ENCODE measurements around the gene AFF1.

DNA sequence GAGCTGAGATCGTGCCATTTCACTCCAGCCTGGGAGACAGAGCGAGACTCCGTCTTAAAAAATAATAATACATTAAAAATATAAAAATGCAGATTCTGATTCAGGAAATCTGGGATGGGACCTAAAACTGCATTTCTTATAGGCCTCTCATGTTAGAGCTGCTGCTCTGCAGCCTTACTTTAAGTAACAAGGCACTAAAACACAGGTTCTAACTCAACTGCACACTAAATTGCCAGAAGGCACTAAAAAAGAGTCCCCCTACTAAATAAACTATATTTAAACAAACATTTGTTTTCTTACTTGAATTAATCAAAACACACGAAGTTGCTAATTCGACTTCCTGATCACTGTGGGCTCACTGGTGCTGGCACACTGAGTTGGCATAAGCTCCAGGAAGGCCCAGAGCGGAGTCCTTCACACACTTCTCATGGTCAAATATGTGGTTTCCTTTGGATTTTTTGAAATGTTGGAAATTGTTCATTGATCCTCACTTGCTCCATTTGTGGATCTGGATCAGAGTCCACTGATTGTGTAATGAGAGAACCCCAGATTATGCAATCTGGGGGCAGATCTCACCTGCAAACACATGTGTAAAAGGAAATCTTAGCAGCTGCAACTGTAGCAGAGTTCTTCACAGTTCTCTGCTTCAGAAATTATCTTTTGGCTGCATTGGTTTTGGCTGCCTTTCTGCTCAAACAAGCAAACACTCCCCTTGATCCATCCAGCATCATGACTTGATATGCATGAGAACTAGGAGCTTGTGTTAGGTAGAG lies 59.3 kb downstream of the AFF1 start:
- TF ChIP-seq, protein P1, sequence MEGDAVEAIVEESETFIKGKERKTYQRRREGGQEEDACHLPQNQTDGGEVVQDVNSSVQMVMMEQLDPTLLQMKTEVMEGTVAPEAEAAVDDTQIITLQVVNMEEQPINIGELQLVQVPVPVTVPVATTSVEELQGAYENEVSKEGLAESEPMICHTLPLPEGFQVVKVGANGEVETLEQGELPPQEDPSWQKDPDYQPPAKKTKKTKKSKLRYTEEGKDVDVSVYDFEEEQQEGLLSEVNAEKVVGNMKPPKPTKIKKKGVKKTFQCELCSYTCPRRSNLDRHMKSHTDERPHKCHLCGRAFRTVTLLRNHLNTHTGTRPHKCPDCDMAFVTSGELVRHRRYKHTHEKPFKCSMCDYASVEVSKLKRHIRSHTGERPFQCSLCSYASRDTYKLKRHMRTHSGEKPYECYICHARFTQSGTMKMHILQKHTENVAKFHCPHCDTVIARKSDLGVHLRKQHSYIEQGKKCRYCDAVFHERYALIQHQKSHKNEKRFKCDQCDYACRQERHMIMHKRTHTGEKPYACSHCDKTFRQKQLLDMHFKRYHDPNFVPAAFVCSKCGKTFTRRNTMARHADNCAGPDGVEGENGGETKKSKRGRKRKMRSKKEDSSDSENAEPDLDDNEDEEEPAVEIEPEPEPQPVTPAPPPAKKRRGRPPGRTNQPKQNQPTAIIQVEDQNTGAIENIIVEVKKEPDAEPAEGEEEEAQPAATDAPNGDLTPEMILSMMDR (IDR thresholded peaks at IDR 0.05): no peak
- no peak for TF ChIP-seq POLR2AphosphoS5 (IDR thresholded peaks at IDR 0.05; ENCODE audit: low read depth, low read length)
- TF ChIP-seq SIN3A (IDR thresholded peaks at IDR 0.05; ENCODE audit: borderline replicate concordance, insufficient read depth, low read depth, low read length): no peak
- TF ChIP-seq, protein P2, sequence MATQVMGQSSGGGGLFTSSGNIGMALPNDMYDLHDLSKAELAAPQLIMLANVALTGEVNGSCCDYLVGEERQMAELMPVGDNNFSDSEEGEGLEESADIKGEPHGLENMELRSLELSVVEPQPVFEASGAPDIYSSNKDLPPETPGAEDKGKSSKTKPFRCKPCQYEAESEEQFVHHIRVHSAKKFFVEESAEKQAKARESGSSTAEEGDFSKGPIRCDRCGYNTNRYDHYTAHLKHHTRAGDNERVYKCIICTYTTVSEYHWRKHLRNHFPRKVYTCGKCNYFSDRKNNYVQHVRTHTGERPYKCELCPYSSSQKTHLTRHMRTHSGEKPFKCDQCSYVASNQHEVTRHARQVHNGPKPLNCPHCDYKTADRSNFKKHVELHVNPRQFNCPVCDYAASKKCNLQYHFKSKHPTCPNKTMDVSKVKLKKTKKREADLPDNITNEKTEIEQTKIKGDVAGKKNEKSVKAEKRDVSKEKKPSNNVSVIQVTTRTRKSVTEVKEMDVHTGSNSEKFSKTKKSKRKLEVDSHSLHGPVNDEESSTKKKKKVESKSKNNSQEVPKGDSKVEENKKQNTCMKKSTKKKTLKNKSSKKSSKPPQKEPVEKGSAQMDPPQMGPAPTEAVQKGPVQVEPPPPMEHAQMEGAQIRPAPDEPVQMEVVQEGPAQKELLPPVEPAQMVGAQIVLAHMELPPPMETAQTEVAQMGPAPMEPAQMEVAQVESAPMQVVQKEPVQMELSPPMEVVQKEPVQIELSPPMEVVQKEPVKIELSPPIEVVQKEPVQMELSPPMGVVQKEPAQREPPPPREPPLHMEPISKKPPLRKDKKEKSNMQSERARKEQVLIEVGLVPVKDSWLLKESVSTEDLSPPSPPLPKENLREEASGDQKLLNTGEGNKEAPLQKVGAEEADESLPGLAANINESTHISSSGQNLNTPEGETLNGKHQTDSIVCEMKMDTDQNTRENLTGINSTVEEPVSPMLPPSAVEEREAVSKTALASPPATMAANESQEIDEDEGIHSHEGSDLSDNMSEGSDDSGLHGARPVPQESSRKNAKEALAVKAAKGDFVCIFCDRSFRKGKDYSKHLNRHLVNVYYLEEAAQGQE (IDR thresholded peaks at IDR 0.05; ENCODE audit: insufficient read depth in 1 of 2, low read depth in 2 of 2, low read length in 1 of 2): no peak

Measured in Panc1 (cell line).